ENCODE results near the gene MYH1.
"Not testable (repeated sequence)": the region's sequence is repeated elsewhere in the genome, so short reads cannot be mapped to it uniquely, and the experiment has no call there.

Gene MYH1

GRCh38 chr17:10518271-10519037 lies at the start of gene MYH1:
Gene MYH1, minus strand, starts transcription at chr17:10518542. Its CDS starts 1,900 bp downstream, at chr17:10516642.
- no peak for DNase-seq

- no peak for DNase-seq
Measured at GRCh38 chr17:10563991-10564660, 45.8 kb upstream of the MYH1 start.

DNA sequence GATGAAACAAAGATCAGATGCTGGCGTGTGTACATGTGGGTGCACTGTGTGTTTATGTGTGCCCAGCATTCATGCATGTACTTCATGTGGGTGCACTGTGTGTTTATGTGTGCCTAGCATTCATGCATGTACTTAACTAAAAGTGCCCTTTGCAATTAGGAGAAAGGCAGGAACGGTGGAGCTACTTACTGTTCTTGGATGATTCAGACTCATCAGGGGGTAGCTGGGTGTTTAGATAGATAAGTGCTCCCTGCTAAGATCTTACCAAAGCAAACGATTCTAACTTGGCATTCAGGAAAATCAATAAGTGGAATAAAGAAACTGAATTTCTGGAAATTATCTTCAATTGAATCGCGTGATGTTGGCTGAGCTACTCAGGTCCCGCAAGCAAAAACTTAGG lies 39.7 kb upstream of the MYH1 start:
- no peak for DNase-seq

DNA sequence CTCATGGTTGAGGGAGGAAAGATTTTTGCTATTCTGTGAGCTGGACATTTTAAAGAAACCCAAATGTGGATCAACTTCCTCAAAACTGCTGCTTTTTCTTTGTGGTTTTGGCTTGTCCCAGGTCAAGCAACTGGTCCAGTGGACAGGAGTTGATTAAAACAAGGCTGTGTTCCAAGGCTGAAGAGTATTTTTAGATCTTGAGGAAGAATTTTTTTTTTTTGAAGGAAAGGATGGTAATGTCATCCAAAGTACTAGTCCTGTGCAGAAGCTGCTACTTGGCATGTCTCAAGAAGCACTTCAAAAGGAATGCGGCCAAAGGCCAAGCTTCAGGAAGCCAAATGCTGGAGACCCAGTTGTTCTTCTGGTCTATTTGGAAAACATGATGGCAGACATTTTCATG lies 39.1 kb upstream of the MYH1 start:
- no peak for DNase-seq

DNA sequence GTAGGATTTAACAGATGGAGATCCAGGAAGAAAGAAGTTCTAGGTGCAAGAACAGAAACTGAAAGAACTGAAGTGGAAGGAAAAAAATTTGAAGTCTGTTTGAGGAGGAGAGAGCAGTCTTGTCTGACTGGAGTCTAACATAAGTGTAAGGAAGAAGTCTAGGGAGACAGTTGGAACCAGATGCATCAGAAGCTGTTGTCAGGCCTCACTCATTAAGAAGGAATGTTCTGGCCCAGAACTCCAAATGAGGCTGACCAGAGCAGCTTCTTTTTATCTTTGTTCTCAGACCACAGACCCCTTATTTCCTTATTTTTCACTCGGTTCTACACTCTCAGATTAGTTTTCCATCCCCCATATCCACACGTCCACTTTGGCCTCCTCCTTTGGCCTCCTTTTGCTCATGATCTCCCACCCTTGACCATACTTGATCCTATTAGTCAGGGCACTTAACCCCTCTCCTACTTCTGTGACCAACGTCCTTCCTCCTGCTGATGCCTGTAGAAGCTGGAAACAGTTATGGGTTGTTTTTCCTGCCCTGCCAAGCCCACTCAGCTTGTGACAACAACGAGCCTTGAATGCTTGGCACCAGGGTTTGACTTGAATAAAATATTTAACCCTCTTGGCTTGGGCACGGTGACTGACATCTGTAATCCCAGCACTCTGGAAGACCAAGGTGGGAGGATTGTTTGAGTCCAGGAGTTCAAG lies 38.1 kb upstream of the MYH1 start:
- DNase-seq: no peak

DNA sequence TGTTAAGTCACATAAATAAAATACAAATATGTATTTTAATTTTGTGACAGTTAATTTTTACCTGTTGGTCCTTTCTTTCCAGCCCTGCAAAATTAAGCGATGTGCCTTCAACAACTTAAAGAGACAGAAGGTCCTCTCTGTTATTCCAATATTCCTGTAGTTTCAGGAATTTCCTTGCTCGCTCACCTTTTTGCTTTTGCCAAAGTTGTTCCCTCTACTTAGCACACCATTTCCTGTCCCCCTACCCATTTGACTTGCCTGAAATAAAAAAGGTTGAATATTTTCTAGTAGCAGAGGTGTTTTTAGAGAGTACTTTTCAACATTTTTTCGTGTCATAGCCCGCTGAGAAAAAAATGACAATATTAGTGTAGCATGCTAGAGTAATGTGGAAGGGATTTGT lies 31.7 kb upstream of the MYH1 start:
- no peak for DNase-seq

DNA sequence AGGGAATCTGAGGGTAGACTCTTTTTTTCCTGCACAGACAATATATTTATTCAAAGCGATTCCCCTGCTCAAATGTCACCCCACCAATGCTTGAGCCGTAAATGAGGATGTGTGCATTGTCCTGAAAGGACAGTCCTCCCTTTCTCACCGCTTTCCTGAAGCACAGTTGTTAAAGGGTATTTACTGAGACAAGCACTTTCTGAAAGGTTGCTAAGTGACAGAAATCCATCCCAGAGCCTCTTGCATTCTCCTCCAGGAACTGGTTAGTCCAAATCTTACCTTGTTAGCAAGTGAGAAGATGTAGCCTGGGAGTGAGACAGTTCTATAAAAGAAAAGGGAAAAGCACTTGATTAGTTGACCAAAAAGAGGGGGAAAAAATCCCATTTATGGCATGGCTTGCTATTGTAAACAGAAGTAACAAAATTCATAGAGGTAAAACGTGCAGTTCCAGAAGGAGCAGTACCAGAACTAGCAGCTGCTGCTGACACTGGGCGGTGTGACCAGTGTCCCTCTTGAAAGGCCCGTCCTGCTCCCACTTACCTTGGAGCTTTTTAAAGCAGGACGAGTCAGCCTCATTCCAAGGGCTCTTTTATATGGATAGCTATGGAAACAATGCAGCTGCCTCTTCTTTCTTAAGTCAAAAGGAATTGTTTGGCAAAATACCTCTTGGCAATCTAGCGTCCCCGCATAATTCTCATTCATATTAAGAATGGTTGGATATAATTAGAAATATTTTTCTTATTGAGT lies 30.9 kb upstream of the MYH1 start, which contains the start of gene MYH2:
Gene MYH2 (minus strand): TSS at position 563 of the 747 bp plus-strand sequence. CDS start 1,738 bp downstream, outside the sequence.
- no peak for DNase-seq

GRCh38 chr17:10547351-10547750 lies 29.0 kb upstream of the MYH1 start:
- no peak for DNase-seq

- not testable (repeated sequence) for DNase-seq
Measured at GRCh38 chr17:10543486-10543885, 25.1 kb upstream of the MYH1 start.

DNA sequence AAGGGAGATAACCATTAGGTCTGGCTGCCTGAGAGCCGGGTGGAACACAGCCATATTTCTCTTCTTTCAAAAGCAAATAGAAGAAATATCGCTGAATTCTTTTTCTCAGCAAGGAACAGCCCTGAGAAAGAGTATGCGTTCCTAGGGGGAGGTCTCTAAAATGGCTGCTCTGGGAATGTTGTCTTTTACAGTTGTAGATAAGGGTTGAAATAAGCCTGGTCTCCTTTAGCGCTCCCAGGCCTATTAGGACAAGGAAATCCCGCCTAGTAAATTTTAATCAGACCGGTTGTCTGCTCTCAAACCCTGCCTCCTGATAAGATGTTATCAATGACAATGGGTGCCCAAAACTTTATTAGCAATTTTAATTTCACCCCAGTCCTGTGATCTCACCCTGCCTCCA lies 22.8 kb upstream of the MYH1 start:
- DNase-seq: not testable (repeated sequence)

GRCh38 chr17:10532026-10532425 lies 13.7 kb upstream of the MYH1 start:
- no peak for DNase-seq

- DNase-seq: no peak
Measured at GRCh38 chr17:10527419-10527818, 9.1 kb upstream of the MYH1 start.

DNA sequence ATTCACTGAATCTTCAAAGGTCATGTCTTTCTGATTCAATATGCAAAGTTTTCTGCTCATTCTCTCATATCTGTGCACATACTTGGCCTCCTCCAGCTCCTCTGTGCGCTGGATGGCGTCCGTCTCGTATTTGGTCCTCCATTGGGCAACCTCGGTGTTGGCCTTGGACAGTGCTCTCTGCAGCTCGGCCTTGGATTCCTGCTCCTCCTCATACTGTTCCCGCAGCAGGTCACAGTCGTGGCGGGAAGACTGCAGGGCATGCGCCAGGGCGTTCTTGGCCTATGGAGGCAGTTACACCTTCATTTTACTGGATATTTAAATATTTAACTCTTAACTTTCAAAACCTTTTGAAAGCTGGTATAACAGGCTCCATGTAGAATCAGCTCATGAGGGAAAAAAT lies 8.2 kb upstream of the MYH1 start:
- DNase-seq: no peak

DNA sequence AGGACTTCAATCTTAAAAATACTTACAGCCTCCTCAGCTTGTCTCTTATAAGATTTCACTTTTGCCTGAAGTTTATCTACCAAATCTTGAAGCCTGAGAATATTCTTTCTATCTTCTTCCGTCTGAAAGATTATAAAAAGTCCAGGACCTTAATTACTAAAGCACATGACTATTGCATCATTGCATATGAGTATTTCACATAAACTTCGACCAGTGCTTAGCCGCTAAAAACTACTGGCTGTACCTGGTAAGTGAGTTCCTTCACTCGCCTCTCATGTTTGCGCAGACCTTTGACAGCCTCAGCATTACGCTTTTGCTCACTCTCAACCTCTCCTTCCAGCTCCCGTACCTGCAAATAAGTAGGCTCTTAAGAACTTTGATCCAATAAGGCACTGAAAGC lies 4.7 kb upstream of the MYH1 start:
- DNase-seq: no peak

DNA sequence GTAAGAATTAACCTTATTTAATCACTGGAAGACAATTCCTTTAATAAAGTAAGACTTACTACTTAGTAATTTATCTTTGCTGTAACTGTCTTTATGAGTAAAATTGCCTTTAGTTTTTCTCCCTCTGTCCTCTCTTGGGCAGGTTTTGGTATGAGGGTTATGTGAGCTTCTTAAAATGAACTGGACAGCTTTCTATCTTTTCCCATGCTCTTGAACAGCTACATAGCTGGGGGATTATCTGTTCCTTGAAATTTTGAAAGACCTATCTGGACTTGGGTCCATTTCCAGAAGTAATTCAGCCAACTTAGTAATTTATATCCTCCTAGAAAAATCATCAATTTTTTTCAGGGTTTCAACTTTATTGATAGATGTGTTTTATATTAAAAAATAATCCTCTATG lies 3.6 kb upstream of the MYH1 start:
- no peak for DNase-seq

DNA sequence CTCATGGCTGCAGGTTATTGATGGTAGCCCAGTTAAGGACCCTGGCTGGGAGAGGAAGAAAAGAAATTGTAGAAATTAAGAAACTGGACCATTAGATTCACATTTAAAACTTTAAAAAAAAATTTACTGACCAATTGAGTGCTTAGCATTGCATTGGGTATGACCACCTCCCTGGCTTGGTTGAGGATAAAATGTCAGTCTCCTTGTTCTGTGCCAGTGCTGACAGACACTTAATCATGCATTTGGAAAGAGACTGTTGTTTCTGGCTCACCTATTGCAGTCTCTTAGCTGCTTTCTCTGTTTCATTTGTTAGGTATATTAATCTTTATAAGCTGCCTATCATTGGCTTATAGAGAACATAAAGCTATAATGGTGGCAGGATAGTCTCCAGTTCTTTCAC lies 1.7 kb downstream of the MYH1 start:
- DNase-seq: no peak

DNA sequence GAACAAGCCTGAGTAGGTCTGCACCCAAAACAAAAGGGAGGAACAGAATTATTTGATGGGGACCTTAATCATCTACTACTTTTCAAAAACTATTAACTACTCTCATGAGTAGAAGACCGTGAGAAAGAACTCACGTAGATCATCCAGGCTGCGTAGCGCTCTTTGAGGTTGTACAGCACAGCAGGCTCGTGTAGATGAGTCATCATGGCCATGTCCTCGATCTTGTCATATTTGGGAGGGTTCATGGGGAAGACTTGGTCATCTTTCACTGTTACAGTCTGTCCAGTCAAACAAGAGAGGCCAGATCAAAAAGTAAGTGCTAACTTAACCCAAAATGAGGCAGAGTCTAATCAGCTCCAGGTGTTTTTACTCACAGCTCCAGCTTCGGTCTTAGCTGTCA lies 2.3 kb downstream of the MYH1 start:
- no peak for DNase-seq

GRCh38 chr17:10513299-10514067 lies 4.9 kb downstream of the MYH1 start:
- DNase-seq: no peak

GRCh38 chr17:10512856-10513255 lies 5.5 kb downstream of the MYH1 start:
- DNase-seq: no peak

GRCh38 chr17:10499950-10500349 lies 18.4 kb downstream of the MYH1 start:
- no peak for DNase-seq

GRCh38 chr17:10492004-10492403 lies 26.3 kb downstream of the MYH1 start:
- DNase-seq: no peak

- DNase-seq: no peak
Measured at GRCh38 chr17:10482252-10482651, 36.1 kb downstream of the MYH1 start.

Measured in stimulated activated naive CD4-positive, alpha-beta T cell (primary cell).